ENCODE results near the gene CSNK1D.

- TF ChIP-seq EZH2 (IDR thresholded peaks at IDR 0.05; ENCODE audit: borderline replicate concordance, low read length): no peak
- TF ChIP-seq, protein P1, sequence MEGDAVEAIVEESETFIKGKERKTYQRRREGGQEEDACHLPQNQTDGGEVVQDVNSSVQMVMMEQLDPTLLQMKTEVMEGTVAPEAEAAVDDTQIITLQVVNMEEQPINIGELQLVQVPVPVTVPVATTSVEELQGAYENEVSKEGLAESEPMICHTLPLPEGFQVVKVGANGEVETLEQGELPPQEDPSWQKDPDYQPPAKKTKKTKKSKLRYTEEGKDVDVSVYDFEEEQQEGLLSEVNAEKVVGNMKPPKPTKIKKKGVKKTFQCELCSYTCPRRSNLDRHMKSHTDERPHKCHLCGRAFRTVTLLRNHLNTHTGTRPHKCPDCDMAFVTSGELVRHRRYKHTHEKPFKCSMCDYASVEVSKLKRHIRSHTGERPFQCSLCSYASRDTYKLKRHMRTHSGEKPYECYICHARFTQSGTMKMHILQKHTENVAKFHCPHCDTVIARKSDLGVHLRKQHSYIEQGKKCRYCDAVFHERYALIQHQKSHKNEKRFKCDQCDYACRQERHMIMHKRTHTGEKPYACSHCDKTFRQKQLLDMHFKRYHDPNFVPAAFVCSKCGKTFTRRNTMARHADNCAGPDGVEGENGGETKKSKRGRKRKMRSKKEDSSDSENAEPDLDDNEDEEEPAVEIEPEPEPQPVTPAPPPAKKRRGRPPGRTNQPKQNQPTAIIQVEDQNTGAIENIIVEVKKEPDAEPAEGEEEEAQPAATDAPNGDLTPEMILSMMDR (conservative IDR thresholded peaks at IDR 0.05 in 1 of 2, IDR thresholded peaks at IDR 0.05 in 1 of 2; ENCODE audit: extremely low read depth in 1 of 2, insufficient read depth in 1 of 2, low read depth in 1 of 2, low read length in 2 of 2): no peak
Measured at GRCh38 chr17:82294064-82294773, 20.7 kb upstream of the CSNK1D start.
